Measurements from ENCODE around the gene ITGBL1.

Gene ITGBL1

DNA sequence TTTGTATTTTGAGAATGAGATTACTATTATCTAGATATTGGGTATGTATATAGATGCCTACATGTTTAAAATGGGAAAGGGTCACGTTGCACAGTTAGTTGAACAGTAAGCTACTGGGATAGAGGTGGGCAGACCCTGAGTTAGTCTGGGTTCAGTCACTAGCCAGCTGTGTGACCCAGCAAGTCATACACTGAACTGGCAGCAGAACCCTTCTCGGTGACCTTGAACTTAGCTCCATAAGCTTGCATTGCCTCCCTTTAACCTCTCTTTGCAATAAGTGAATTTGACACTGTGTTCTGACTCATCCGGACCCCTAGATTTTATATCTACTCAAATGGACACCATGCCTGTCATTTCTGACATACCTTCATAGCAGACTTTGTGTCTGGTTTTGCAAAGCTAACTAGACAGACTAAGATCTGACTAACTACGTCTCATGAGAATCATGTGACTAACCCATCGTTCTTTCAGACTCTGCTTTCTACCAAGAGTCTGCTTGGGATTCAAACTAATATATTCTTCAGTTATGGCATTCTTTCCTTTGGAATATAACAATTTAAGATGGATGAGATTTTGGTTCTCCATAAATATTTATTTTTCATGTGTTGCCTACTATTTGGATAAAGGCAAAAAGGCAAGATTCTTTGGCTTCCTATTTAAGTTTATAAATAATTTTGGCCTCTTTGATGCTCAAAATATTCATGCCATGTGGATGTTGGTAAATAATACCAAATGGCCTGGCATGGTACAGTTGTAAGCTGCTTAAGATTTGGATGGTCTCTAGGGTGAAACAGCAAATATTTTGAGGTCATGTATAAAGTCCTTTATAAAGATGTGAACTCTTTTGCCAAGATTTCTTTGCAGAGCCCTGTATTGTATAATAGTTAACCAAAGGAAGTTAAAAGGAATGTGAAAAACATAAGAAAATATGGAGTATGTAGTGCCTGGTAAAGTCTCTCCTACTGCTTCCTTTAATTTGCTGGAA, 159.3 kb downstream of the ITGBL1 start:
- no peaks in the 10 kb centered on the region for H3K4me1 ChIP-seq (ENCODE audit: control insufficient read depth, insufficient read depth, low read length)
- no peaks in the 10 kb centered on the region for H3K36me3 ChIP-seq (ENCODE audit: control insufficient read depth, insufficient read depth, low read length)
- no peak overlapping the region for H3K27ac ChIP-seq (ENCODE audit: low read depth, low read length)
- no peak overlapping the region for H3K9ac ChIP-seq (ENCODE audit: low read length)
- H3K4me3 ChIP-seq (ENCODE audit: low read depth, low read length), result no peak overlapping the region
- no peaks in the 10 kb centered on the region for H3K27me3 ChIP-seq (ENCODE audit: control insufficient read depth, insufficient read depth, low read length)
- H3K9me3 ChIP-seq (ENCODE audit: control insufficient read depth, insufficient read depth, low read depth, low read length), result no peaks in the 10 kb centered on the region

DNA sequence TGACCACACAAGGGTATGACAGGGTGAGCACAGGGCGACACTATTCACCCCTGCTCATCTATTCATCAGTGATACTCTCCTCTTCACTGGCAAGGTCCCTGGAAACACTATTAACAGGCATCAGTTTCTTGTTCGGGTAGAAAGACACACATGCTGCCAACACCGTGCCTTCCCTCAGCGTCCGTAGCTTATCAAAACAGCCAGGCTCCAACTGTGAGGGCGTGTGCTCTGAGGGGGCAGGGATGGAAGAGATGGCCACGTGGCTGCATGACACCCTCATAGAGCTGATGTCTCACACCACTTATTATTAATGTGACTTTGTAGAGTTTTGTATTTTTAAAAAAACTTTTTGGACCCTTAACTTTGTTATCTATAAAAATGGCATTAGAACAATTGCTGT, 160.3 kb downstream of the ITGBL1 start:
- no peaks in the 10 kb centered on the region for H3K4me1 ChIP-seq (ENCODE audit: control insufficient read depth, insufficient read depth, low read length)

DNA sequence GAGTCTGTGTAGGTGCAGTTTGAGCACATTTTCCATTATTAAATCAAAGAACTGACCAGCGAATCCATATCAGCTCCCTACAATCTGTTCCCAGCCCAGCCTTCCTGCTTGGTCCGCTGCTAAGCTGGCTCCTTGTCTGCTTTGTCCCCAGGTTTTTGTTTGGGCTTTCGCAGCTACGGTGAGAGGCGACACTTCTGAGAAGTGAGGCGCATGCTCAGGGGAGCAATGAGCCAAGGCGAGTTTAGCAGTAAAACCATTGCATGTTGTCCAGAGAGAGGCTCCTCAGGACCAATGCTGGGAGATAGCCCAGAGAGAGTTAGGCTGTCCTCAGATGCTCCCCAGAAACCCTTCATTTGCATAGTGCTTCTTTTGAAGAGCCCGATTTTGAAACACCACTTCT, 162.0 kb downstream of the ITGBL1 start:
- H3K9me3 ChIP-seq (ENCODE audit: control insufficient read depth, insufficient read depth, low read depth, low read length), result no peaks in the 10 kb centered on the region
- H3K36me3 ChIP-seq (ENCODE audit: control insufficient read depth, insufficient read depth, low read length), result no peaks in the 10 kb centered on the region
- no peak overlapping the region for H3K9ac ChIP-seq (ENCODE audit: low read length)
- H3K27me3 ChIP-seq (ENCODE audit: control insufficient read depth, insufficient read depth, low read length), result no peaks in the 10 kb centered on the region
- no peak overlapping the region for H3K27ac ChIP-seq (ENCODE audit: low read depth, low read length)
- no peak overlapping the region for H3K4me3 ChIP-seq (ENCODE audit: low read depth, low read length)
- H3K4me1 ChIP-seq (ENCODE audit: control insufficient read depth, insufficient read depth, low read length), result no peaks in the 10 kb centered on the region

More for the DNA sequence above, 160.3 kb downstream of the ITGBL1 start:
- H3K27ac ChIP-seq (ENCODE audit: low read depth, low read length), result no peak overlapping the region
- H3K4me3 ChIP-seq (ENCODE audit: low read depth, low read length), result no peak overlapping the region
- H3K36me3 ChIP-seq (ENCODE audit: control insufficient read depth, insufficient read depth, low read length), result no peaks in the 10 kb centered on the region
- H3K9me3 ChIP-seq (ENCODE audit: control insufficient read depth, insufficient read depth, low read depth, low read length), result no peaks in the 10 kb centered on the region
- H3K9ac ChIP-seq (ENCODE audit: low read length), result no peak overlapping the region
- no peaks in the 10 kb centered on the region for H3K27me3 ChIP-seq (ENCODE audit: control insufficient read depth, insufficient read depth, low read length)

DNA sequence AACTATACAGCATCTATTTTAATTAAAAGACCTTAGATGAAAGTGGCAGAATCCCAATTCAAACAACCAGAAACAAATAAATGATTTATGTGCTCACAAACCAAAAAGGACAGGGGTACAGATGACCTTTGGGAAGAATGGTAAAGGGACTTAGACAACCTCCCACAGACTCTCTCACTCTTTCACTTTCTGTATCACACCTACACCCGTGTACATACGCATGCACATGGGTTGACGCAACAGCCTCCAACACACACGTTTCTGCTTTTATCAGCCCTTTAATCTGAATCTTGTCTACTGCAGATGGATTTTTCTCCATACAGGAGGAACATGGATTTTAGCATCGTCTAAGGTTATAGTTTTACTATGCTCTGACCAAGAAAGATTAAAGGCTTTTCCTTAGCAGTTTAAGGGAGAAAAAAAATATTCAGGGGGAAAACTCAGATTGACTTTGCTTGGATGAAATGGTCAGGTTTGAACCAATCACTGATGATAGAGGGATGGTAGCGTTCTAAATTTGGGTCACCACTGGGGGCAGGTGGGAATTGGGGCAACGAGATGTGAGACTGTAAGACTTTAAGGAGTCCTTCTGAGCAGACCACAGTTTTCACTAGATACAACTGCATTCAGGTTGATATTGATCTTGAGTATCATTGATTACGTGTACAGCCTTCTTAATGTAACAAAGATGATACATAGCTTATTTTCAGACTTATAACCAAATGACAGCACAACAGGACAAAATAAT, 166.1 kb downstream of the ITGBL1 start:
- H3K4me1 ChIP-seq (ENCODE audit: control insufficient read depth, insufficient read depth, low read length), result peaks cover 8% of the 10 kb centered on the region
- H3K27me3 ChIP-seq (ENCODE audit: control insufficient read depth, insufficient read depth, low read length), result no peaks in the 10 kb centered on the region
- no peak overlapping the region for H3K4me3 ChIP-seq (ENCODE audit: low read depth, low read length)
- no peak overlapping the region for H3K9ac ChIP-seq (ENCODE audit: low read length)
- no peak overlapping the region for H3K27ac ChIP-seq (ENCODE audit: low read depth, low read length)
- H3K36me3 ChIP-seq (ENCODE audit: control insufficient read depth, insufficient read depth, low read length), result no peaks in the 10 kb centered on the region
- no peaks in the 10 kb centered on the region for H3K9me3 ChIP-seq (ENCODE audit: control insufficient read depth, insufficient read depth, low read depth, low read length)

DNA sequence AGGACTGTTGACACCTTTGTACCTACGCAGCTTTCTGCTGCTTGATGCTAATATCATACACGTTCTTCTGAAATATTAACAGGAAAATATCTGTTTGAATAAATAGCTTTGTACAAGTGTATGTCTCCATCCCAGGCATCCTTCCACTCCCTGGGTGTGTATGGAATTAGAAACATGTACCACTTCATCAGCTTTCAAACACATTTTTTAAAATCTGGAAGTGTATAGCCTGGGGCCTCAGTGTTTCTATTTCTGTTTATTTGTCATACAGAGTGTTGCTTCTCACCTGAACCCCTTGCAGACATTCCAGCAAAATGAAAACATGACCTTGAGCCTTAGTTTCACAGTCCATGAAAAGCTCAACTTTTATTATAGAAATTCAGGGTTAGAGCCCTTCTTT, 168.6 kb downstream of the ITGBL1 start:
- H3K9me3 ChIP-seq (ENCODE audit: control insufficient read depth, insufficient read depth, low read depth, low read length), result no peaks in the 10 kb centered on the region
- no peaks in the 10 kb centered on the region for H3K36me3 ChIP-seq (ENCODE audit: control insufficient read depth, insufficient read depth, low read length)
- H3K4me1 ChIP-seq (ENCODE audit: control insufficient read depth, insufficient read depth, low read length), result peaks cover 18% of the 10 kb centered on the region
- H3K9ac ChIP-seq (ENCODE audit: low read length), result no peak overlapping the region
- H3K27ac ChIP-seq (ENCODE audit: low read depth, low read length), result no peak overlapping the region
- no peaks in the 10 kb centered on the region for H3K27me3 ChIP-seq (ENCODE audit: control insufficient read depth, insufficient read depth, low read length)
- no peak overlapping the region for H3K4me3 ChIP-seq (ENCODE audit: low read depth, low read length)

DNA sequence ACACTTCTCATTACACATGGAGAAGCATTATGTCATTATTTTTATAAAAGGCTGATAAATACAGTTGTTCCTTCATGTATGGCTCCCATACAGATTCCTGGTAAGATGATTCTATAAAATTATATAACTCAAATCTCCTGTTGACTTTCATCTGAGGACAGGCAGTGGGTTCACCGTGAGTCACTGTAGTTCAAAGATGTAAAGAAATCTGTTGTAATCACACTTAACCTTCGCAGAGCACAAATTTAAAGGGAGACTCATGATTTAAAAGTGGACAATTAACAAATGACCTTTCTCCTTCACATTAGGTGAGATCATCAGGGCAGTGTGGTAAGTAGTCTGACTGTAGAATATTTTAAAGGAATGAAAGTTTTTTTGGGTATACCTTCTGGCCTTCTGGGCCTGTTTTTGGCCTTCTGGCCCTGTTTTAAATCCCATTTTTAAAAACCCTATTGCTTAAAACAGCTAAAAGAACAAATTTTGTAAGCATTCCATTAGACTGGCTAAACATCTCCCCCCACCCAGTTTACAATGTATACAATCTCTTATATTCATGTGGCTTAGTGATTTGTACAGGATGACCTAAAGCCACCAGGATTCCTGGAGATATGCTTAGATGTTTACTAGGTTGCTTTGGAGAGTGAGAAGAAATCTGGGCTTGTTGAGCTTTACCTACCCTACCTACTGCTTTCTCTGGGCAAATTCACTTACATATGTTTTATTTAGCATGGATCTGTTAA, 171.2 kb downstream of the ITGBL1 start:
- Histone ChIP-seq H3K9me3 (ENCODE audit: control insufficient read depth, insufficient read depth, low read depth, low read length) (no peaks in the 10 kb centered on the region), H3K27ac (ENCODE audit: low read depth, low read length) (no peak overlapping the region), H3K4me1 (ENCODE audit: control insufficient read depth, insufficient read depth, low read length) (peaks cover 18% of the 10 kb centered on the region), H3K36me3 (ENCODE audit: control insufficient read depth, insufficient read depth, low read length) (no peaks in the 10 kb centered on the region), H3K9ac (ENCODE audit: low read length) (no peak overlapping the region), H3K27me3 (ENCODE audit: control insufficient read depth, insufficient read depth, low read length) (no peaks in the 10 kb centered on the region), H3K4me3 (ENCODE audit: low read depth, low read length) (no peak overlapping the region)

DNA sequence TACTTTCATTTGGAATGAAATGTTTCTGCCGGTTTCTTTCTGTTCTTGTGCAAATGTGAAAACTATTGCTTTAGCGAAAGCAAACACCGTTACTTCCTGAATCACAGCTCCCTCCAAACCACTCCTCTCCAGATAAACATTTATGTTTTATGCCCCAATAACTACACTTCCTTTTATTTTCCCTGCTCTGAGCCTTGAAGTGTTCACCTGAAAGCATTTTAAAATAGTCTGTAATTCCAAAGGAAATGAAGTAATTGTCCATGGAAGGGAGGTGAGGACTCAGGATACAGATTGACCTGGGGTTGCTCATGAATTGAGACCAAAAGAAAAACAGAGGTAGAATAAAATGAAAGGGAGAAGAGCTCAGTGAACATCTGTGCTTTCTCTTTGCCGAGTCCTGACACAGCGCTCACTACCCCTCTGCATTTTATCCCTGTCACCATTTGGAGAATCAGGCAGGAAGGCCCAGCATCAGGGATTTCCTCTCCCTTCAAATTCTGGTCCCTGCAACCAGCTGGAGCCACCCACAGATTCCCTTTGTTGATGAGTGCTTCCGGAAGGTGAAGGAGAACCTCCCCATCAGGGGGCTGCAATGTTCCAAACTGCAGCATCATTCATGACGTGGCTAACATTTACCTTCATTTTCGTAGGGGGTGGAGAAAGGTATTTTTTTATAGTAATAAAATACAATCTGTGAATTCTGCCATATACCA, 171.9 kb downstream of the ITGBL1 start:
- Histone ChIP-seq H3K27ac (ENCODE audit: low read depth, low read length) (no peak overlapping the region), H3K9me3 (ENCODE audit: control insufficient read depth, insufficient read depth, low read depth, low read length) (no peaks in the 10 kb centered on the region), H3K36me3 (ENCODE audit: control insufficient read depth, insufficient read depth, low read length) (no peaks in the 10 kb centered on the region), H3K4me1 (ENCODE audit: control insufficient read depth, insufficient read depth, low read length) (peaks cover 18% of the 10 kb centered on the region), H3K4me3 (ENCODE audit: low read depth, low read length) (no peak overlapping the region), H3K9ac (ENCODE audit: low read length) (no peak overlapping the region), H3K27me3 (ENCODE audit: control insufficient read depth, insufficient read depth, low read length) (no peaks in the 10 kb centered on the region)

DNA sequence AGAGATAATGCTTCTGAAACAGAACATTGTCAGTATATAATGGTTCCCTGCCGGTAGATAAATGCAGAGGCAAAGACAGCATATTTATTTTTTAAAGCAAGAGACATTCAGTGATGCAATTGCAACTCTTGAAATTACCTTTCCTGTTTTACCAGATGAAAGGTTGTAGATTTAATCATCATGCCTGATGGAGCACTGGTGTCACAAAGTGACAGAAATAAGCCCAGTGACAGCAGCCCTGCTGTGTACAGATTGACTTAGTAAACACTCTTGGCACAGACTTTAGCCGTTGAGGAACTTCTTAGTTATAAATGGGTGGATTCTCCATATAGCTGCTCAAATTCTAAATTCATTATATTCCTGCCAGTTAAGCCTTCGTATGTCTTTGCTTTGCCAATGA, 172.5 kb downstream of the ITGBL1 start:
- no peak overlapping the region for H3K27ac ChIP-seq (ENCODE audit: low read depth, low read length)
- H3K27me3 ChIP-seq (ENCODE audit: control insufficient read depth, insufficient read depth, low read length), result no peaks in the 10 kb centered on the region
- no peaks in the 10 kb centered on the region for H3K36me3 ChIP-seq (ENCODE audit: control insufficient read depth, insufficient read depth, low read length)
- no peak overlapping the region for H3K4me3 ChIP-seq (ENCODE audit: low read depth, low read length)
- no peaks in the 10 kb centered on the region for H3K9me3 ChIP-seq (ENCODE audit: control insufficient read depth, insufficient read depth, low read depth, low read length)
- H3K9ac ChIP-seq (ENCODE audit: low read length), result no peak overlapping the region
- H3K4me1 ChIP-seq (ENCODE audit: control insufficient read depth, insufficient read depth, low read length), result peaks cover 18% of the 10 kb centered on the region

DNA sequence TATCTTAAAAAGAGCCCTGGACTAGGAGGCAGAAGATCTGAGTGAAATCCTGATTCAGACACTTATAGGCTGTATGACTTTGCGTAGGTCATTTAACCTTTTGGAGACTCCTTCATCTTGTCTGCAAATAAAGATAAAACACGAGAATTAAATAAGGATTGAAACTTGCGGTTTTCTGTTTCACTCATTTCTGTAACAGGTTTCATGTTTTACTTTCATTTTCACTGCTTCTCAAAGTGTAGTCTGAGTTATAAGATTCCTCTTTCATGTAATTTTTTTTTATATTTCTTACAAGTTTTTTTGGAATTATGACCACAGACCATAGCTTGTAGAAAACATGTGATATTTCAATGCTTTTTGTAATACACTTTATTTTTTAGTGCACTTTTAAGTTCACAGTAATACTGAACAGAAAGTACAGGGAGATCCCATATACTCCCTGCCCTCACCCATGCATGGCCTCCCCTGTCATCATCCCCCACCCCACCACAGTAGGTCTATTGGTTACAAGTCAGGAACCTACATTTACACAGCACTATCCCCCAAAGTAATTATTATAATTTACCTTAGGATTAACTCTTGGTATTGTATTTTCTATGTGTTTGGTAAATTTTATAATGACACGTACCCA, 174.6 kb downstream of the ITGBL1 start:
- peaks cover 10% of the 10 kb centered on the region for H3K4me1 ChIP-seq (ENCODE audit: control insufficient read depth, insufficient read depth, low read length)
- no peak overlapping the region for H3K27ac ChIP-seq (ENCODE audit: low read depth, low read length)
- no peaks in the 10 kb centered on the region for H3K36me3 ChIP-seq (ENCODE audit: control insufficient read depth, insufficient read depth, low read length)
- no peak overlapping the region for H3K9ac ChIP-seq (ENCODE audit: low read length)
- no peaks in the 10 kb centered on the region for H3K9me3 ChIP-seq (ENCODE audit: control insufficient read depth, insufficient read depth, low read depth, low read length)
- no peaks in the 10 kb centered on the region for H3K27me3 ChIP-seq (ENCODE audit: control insufficient read depth, insufficient read depth, low read length)
- no peak overlapping the region for H3K4me3 ChIP-seq (ENCODE audit: low read depth, low read length)

DNA sequence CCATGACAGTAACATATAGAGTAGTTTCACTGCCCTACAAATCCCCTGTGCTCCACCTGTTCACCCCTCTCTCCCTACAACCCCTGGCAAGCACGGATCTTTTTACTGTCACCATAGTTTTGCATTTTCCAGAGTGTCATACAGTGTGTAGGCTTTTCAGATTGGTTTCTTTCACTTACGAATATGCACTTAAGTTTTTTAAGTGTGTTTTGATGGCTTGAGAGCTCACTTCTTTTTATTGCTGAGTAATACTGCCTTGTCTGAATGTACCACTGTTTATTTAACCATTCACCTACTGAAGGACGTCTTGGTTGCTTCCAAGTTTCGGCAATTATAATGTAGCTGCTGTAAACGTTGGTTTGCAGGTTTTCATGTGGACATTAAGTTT, 175.1 kb downstream of the ITGBL1 start:
- Histone ChIP-seq H3K9ac (ENCODE audit: low read length) (no peak overlapping the region), H3K27me3 (ENCODE audit: control insufficient read depth, insufficient read depth, low read length) (no peaks in the 10 kb centered on the region), H3K9me3 (ENCODE audit: control insufficient read depth, insufficient read depth, low read depth, low read length) (no peaks in the 10 kb centered on the region), H3K4me1 (ENCODE audit: control insufficient read depth, insufficient read depth, low read length) (peaks cover 10% of the 10 kb centered on the region), H3K27ac (ENCODE audit: low read depth, low read length) (no peak overlapping the region), H3K4me3 (ENCODE audit: low read depth, low read length) (no peak overlapping the region), H3K36me3 (ENCODE audit: control insufficient read depth, insufficient read depth, low read length) (no peaks in the 10 kb centered on the region)
